Calu3 (cell line): Measurements from ENCODE around the gene CEP19. TPM values are rescaled to one million over a fixed set of nuclear protein-coding genes. Genes with fewer than 3 reads are reported as not detected.

Experiments used
- BruUV-seq: library from RNA; stranded (reverse); fragments of 400-500 nt; replicated peaks from 2 replicates; lab custom pipeline; 2021; lab: Mats Ljungman, UMichigan
- CTCF ChIA-PET: fragments of 300-600 bp; sonication (Branson Sonifier 250); formaldehyde crosslinking; loops from one replicate; lab custom pipeline; 2022; ENCODE audit warnings: antibody characterized with exemption; lab: Charles Lee
- DNase-seq: peaks from one replicate; pipeline ENCODE4 v3.0.0; 2022
- H3K27ac Mint-ChIP-seq: one replicate; pipeline ENCODE4 v1.8.0; 2022; ENCODE audit warnings: mixed read lengths; ENCODE audit not compliant: unreplicated experiment
- H3K27me3 Mint-ChIP-seq: one replicate; pipeline ENCODE4 v1.8.0; 2022; ENCODE audit warnings: mixed read lengths; ENCODE audit not compliant: unreplicated experiment
- H3K36me3 Mint-ChIP-seq: one replicate; pipeline ENCODE4 v1.8.0; 2022; ENCODE audit warnings: mild to moderate bottlenecking, moderate library complexity, mixed read lengths; ENCODE audit not compliant: insufficient read depth, unreplicated experiment
- H3K4me1 Mint-ChIP-seq: one replicate; pipeline ENCODE4 v1.8.0; 2022; ENCODE audit warnings: mild to moderate bottlenecking, low read depth, mixed read lengths; ENCODE audit not compliant: unreplicated experiment
- H3K4me3 Mint-ChIP-seq: one replicate; pipeline ENCODE4 v1.8.0; 2022; ENCODE audit warnings: mild to moderate bottlenecking, low read depth, moderate library complexity, mixed read lengths; ENCODE audit not compliant: unreplicated experiment
- H3K9me3 Mint-ChIP-seq: one replicate; pipeline ENCODE4 v1.8.0; 2022; ENCODE audit warnings: low read depth, mixed read lengths; ENCODE audit not compliant: unreplicated experiment
- intact Hi-C: fragments of 100-400 bp; cut with micrococcal nuclease; formaldehyde crosslinking; loops from one replicate; pipeline ENCODE4 v1.10.0; 2022; ENCODE audit not compliant: unreplicated experiment
- total RNA-seq: library from RNA; stranded (reverse); gene quantifications from 2 replicates; pipeline ENCODE4 v1.2.3, GENCODE V29; 2022
- TF ChIP-seq, protein P1 (sequence below): fragments of 200-600 bp; IDR thresholded peaks from one replicate; pipeline ENCODE4 v1.8.0; 2022; ENCODE audit warnings: antibody characterized with exemption; ENCODE audit not compliant: unreplicated experiment

The CEP19 gene
- total RNA-seq, 1 experiment from 2014 or later: 1.7 TPM

DNA sequence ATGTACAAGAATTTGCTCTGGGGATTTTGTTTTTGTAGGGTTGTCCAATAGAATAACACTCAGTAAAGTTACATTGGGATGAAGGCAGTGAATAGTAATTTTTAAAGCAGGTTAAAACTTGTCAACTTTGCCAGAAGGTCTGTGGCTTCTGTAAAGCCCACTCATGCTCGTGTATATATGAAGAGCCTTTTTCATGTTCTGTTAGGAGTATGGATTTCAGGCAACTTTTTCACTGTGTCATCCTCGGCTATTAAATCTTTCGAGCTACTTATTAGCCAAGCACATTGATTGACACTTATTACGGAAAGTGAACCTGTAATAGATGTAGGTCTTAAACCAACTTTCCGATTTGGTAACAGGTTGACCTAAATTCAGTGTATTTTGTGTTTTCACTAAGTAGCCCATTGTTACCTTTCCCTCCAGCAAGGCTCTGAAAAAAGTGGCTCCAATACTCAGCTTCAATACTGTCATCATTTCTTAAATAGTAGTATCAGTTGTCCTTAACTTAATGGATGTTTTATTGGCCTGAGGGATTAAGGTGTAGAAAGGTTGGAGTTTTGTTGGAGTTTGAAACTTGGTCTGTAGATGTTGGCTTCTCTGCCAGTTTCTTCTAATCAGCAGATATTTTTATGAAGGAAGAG lies 29.3 kb upstream of the CEP19 start:
- BruUV-seq: TSS peak; percentile 56
- Mint-ChIP-seq H3K27me3 (no peaks in the 10 kb centered on the region), H3K27ac (peak overlapping the region; percentile 93), H3K4me1 (no peaks in the 10 kb centered on the region), H3K4me3 (peak overlapping the region; percentile 96), H3K9me3 (no peaks in the 10 kb centered on the region), H3K36me3 (peaks cover 26% of the 10 kb centered on the region)
- CTCF ChIA-PET: no interaction called here
- no peak for DNase-seq
- TF ChIP-seq, protein P1, sequence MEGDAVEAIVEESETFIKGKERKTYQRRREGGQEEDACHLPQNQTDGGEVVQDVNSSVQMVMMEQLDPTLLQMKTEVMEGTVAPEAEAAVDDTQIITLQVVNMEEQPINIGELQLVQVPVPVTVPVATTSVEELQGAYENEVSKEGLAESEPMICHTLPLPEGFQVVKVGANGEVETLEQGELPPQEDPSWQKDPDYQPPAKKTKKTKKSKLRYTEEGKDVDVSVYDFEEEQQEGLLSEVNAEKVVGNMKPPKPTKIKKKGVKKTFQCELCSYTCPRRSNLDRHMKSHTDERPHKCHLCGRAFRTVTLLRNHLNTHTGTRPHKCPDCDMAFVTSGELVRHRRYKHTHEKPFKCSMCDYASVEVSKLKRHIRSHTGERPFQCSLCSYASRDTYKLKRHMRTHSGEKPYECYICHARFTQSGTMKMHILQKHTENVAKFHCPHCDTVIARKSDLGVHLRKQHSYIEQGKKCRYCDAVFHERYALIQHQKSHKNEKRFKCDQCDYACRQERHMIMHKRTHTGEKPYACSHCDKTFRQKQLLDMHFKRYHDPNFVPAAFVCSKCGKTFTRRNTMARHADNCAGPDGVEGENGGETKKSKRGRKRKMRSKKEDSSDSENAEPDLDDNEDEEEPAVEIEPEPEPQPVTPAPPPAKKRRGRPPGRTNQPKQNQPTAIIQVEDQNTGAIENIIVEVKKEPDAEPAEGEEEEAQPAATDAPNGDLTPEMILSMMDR: no peak
- intact Hi-C loops: loop anchor here (5.0 kb wide), 1 partner anchor 51 kb away; no protein-coding TSS in a partner anchor

DNA sequence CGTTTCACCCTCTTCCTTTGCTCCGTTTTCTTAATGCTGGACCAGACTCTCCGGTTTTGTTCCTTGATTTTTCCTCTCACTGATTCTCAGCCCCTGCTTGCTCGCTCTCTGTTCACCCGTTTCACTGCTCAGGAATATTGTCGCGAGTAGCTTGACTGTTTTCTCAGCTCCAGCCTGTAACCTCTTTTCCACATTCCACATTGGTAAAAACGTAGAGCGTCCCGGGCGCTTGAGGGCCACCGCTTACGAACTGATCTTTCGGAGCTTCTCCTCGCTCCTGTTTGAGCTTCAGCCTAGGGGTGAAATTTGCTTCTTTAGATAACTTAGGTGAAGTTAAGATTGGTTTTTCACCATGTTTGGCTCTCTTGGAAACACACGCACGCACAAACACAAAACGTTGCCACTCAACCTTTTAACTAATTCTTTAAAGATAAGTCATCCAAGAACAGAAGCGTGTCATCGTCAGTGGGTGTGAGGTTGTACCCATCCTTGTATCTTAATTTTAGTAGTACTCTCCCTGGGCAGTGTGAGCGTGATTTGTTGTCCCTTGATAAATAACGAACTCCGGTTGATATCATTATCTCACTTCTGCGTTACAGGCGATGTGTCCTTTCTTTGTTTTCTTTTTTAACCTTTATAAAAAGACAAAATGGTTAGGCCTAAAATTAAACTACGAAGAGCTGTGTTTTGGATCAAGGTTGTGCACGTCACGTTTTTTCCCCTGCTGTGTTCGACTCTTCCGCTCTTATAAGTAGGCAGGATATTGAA lies 28.6 kb upstream of the CEP19 start:
- TF ChIP-seq, protein P1: no peak
- H3K27ac Mint-ChIP-seq: peak overlapping the region; percentile 93

DNA sequence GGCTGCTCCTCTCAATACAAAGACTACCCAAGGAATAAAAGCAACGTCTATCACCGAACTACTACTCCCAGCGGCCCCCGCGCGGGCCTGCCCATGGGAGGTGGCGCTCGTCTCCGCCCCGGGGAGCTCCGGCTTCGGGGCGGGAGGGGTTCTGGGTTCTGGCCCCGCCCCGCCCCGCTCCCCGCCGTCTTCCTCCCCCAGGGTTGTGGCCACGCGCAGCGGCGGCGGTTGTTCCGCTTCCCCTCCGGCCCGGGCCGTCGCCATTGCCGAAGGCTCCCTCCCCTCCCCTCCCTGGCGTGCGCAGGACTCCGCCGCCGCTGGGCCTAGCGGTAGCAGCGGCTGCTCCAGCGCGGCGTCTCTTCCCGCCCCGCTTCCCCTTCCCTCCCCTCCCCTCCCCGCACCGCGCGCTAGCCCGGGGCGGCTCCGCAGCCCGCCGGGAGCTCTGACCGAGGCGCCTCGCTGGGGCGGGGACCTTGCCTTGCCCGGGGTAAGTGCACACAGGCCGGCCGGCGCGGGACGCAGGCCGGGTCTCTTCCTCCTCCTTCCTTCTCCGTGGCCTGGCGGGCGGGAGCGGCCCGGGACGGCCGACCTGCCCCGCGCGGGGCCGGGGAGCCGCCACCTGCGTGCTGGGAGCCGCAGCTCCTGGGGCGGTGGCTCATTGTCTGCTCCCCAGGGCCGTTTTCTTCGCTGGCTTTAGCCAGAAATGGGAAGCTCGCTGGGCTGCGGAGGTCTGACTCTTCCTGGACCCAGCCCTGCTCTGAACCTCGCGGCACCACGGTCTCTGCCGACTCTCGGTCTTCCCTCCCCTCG lies 27.8 kb upstream of the CEP19 start, which contains the start of gene PAK2:
PAK2 (plus strand) TSS at position 187 of the 810 bp plus-strand sequence. CDS start 42,790 bp downstream, outside the sequence.
- Mint-ChIP-seq H3K4me3 (peak within 1 kb of the TSS; percentile 96), H3K27ac (peak within 1 kb of the TSS; percentile 93), H3K27me3 (no peaks in the 10 kb centered on the region), H3K9me3 (no peaks in the 10 kb centered on the region), H3K4me1 (no peaks in the 10 kb centered on the region), H3K36me3 (peaks cover 22% of the 10 kb centered on the region)
- peak; percentile 92 for DNase-seq
- BruUV-seq: TSS peak; percentile 15
- intact Hi-C loops: loop anchor here (5.0 kb wide), 1 partner anchor 52 kb away; no protein-coding TSS in a partner anchor
- CTCF ChIA-PET: interaction anchor here (0.5 to 1.5 kb wide), 6 partner anchors 14 to 154 kb away, joined by 3 to 9 read pairs (median 4); no protein-coding TSS in a partner anchor
- TF ChIP-seq, protein P1: no peak

More for the DNA sequence above, 28.6 kb upstream of the CEP19 start:
- Mint-ChIP-seq H3K36me3 (peaks cover 22% of the 10 kb centered on the region), H3K9me3 (no peaks in the 10 kb centered on the region), H3K4me1 (no peaks in the 10 kb centered on the region), H3K4me3 (peak overlapping the region; percentile 96), H3K27me3 (no peaks in the 10 kb centered on the region)
- intact Hi-C loops: loop anchor here (5.0 kb wide), 1 partner anchor 52 kb away; no protein-coding TSS in a partner anchor
- CTCF ChIA-PET: interaction anchor here (0.8 to 1.5 kb wide), 2 partner anchors 15 to 153 kb away, joined by 4 to 9 read pairs; no protein-coding TSS in a partner anchor
- no TSS peak for BruUV-seq
- DNase-seq: peak; percentile 21

GRCh38 chr3:196737655-196738054 lies 25.6 kb upstream of the CEP19 start:
- Mint-ChIP-seq H3K27ac (no peak overlapping the region), H3K27me3 (no peaks in the 10 kb centered on the region), H3K4me3 (no peak overlapping the region), H3K9me3 (no peaks in the 10 kb centered on the region), H3K36me3 (peaks cover 22% of the 10 kb centered on the region), H3K4me1 (no peaks in the 10 kb centered on the region)
- DNase-seq: no peak
- no TSS peak for BruUV-seq
- intact Hi-C loops: no loop called here
- TF ChIP-seq, protein P1: no peak
- CTCF ChIA-PET: no interaction called here
